Colonic mucosa (tissue), 4 donors: Measurements from ENCODE around the gene AP2M1. TPM values are rescaled to one million over a fixed set of nuclear protein-coding genes. Genes with fewer than 3 reads are reported as not detected.

Source experiments
- DNase-seq: peaks from one replicate; pipeline ENCODE4 v3.0.0-alpha.2; 2020
- H3K27ac ChIP-seq: fragments of 200-600 bp; one replicate; pipeline ENCODE4 v1.8.0; 2021
- H3K27me3 ChIP-seq: fragments of 200-600 bp; one replicate; pipeline ENCODE4 v1.8.0; 2021
- H3K36me3 ChIP-seq: fragments of 200-600 bp; one replicate; pipeline ENCODE4 v1.8.0; 2021
- H3K4me1 ChIP-seq: fragments of 200-600 bp; one replicate; pipeline ENCODE4 v1.8.0; 2021; ENCODE audit warnings: mild to moderate bottlenecking
- H3K4me3 ChIP-seq: fragments of 200-600 bp; one replicate; pipeline ENCODE4 v1.8.0; 2021
- H3K9ac ChIP-seq, 2 donors: one replicate each; pipeline ENCODE4 v1.7.0; 2013; ENCODE audit warnings: control low read depth in 2 of 2, low read depth in 2 of 2, low read length in 2 of 2
- H3K9me3 ChIP-seq: fragments of 200-600 bp; one replicate; pipeline ENCODE4 v1.8.0; 2021
- intact Hi-C: fragments of 100-400 bp; cut with DNase I; formaldehyde crosslinking; loops from one replicate; pipeline ENCODE4 v1.14.1; 2022
- total RNA-seq, 2 donors: library from RNA; stranded (reverse); fragmentation: NEBNext Ultra II Directional in 1 of 2; extraction: Animal tissue kit (Norgen Biotek cat#: 25700) in 1 of 2; gene quantifications; one replicate each; pipeline ENCODE4 v1.2.1, GENCODE V29; 2021
- TF ChIP-seq, protein P1 (sequence below): fragments of 200-600 bp; IDR thresholded peaks from one replicate; pipeline ENCODE4 v1.8.0; 2022; ENCODE audit warnings: antibody characterized with exemption, mild to moderate bottlenecking
- donor health status: healthy.
- donor health status: DM: no; HTN: no; CAD: no.
- donor health status: DM: no; HTN: no; CAD: no.

AP2M1 gene
- total RNA-seq, 2 donors from 2014 or later: 206 to 255 TPM

DNA sequence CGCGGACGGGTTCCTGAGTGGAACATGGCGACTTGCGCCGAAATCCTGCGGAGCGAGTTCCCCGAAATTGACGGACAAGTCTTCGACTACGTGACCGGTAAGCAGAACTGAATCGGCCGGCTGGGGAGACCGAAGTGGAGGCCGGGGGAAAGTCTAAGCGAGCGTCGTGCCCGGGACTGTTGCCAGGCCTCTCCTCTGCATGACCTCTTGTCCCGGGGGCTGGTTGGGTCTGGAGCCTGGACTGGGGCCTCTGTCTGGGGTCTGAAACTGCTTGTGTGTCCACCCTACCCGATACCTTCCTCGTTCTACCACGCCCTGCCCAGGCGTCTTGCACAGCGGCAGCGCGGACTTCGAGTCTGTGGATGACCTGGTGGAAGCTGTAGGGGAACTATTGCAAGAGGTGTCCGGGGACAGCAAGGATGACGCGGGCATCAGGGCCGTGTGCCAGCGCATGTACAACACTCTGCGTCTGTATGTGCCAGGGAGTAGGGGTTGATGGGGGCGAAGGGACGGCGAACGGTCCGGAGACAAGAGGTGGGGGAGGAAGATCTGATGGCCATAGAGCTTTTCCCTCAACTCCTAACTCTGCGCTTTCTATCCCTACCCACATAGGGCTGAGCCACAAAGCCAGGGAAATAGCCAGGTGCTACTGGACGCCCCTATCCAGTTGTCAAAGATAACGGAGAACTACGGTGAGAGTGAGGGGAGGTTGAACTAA, 11.7 kb downstream of the AP2M1 start, which contains the start of gene ABCF3:
ABCF3 (plus strand) TSS at position 16 of the 718 bp plus-strand sequence; CDS start at position 25, 9 bp downstream.
- peaks cover 8% of the 10 kb centered on the region for H3K4me1 ChIP-seq
- DNase-seq: peak; percentile 63
- no peaks in the 10 kb centered on the region for H3K27me3 ChIP-seq
- H3K27ac ChIP-seq: peak within 1 kb of the TSS; percentile 66
- intact Hi-C loops: no loop called here
- peak within 1 kb of the TSS; percentile 66 for H3K4me3 ChIP-seq
- peak within 1 kb of the TSS; percentile 90 to 94 for H3K9ac ChIP-seq
- TF ChIP-seq, protein P1, sequence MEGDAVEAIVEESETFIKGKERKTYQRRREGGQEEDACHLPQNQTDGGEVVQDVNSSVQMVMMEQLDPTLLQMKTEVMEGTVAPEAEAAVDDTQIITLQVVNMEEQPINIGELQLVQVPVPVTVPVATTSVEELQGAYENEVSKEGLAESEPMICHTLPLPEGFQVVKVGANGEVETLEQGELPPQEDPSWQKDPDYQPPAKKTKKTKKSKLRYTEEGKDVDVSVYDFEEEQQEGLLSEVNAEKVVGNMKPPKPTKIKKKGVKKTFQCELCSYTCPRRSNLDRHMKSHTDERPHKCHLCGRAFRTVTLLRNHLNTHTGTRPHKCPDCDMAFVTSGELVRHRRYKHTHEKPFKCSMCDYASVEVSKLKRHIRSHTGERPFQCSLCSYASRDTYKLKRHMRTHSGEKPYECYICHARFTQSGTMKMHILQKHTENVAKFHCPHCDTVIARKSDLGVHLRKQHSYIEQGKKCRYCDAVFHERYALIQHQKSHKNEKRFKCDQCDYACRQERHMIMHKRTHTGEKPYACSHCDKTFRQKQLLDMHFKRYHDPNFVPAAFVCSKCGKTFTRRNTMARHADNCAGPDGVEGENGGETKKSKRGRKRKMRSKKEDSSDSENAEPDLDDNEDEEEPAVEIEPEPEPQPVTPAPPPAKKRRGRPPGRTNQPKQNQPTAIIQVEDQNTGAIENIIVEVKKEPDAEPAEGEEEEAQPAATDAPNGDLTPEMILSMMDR: no peak
- H3K9me3 ChIP-seq: no peaks in the 10 kb centered on the region
- peaks cover 24% of the 10 kb centered on the region for H3K36me3 ChIP-seq

GRCh38 chr3:184186902-184187207, 12.2 kb downstream of the AP2M1 start:
- DNase-seq: peak; percentile 17
- peaks cover 8% of the 10 kb centered on the region for H3K4me1 ChIP-seq
- peak overlapping the region; percentile 66 for H3K27ac ChIP-seq
- H3K9me3 ChIP-seq: no peaks in the 10 kb centered on the region
- TF ChIP-seq, protein P1: no peak
- H3K27me3 ChIP-seq: no peaks in the 10 kb centered on the region
- H3K4me3 ChIP-seq: peak overlapping the region; percentile 66
- H3K36me3 ChIP-seq: peaks cover 19% of the 10 kb centered on the region
- intact Hi-C loops: no loop called here
- peak overlapping the region; percentile 90 to 94 for H3K9ac ChIP-seq

DNA sequence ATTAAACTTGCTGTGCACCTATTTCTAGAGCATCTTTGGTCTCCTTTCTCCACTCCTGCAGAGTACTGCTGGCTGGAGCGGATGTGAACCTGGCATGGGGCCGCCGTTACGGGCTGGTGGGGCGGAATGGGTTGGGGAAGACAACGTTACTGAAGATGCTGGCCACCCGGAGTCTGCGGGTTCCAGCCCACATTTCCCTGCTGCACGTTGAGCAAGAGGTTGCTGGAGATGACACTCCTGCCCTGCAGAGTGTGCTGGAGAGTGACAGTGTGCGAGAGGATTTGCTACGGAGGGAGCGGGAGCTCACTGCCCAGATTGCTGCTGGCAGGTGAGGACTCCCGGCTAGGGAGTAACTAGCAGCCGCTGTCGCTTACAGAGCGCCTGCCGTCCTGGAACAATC, 13.4 kb downstream of the AP2M1 start:
- Histone ChIP-seq H3K4me1 (peaks cover 8% of the 10 kb centered on the region), H3K27me3 (no peaks in the 10 kb centered on the region), H3K9me3 (no peaks in the 10 kb centered on the region), H3K27ac (no peak overlapping the region), H3K9ac (no peak overlapping the region), H3K4me3 (no peak overlapping the region), H3K36me3 (peaks cover 22% of the 10 kb centered on the region)
- intact Hi-C loops: no loop called here
- TF ChIP-seq, protein P1: no peak
- no peak for DNase-seq

DNA sequence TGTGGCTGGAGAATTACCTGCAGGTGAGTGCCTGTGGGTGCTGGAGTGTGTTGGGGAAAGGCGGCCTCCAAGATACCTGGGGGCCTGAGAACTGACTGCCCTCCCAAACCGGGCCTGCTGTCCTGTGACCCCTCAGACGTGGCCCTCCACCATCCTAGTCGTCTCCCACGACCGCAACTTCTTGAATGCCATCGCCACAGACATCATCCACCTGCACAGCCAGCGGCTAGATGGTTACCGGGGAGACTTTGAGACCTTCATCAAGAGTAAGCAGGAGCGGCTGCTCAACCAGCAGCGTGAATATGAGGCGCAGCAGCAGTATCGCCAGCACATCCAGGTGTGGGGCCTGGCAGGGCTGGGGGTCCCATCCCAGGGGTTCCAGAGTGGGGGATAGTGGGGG, 14.8 kb downstream of the AP2M1 start:
- Histone ChIP-seq H3K9ac (no peak overlapping the region), H3K27me3 (no peaks in the 10 kb centered on the region), H3K27ac (no peak overlapping the region), H3K36me3 (peaks cover 22% of the 10 kb centered on the region), H3K9me3 (no peaks in the 10 kb centered on the region), H3K4me1 (peaks cover 8% of the 10 kb centered on the region), H3K4me3 (no peak overlapping the region)
- TF ChIP-seq, protein P1: no peak
- DNase-seq: no peak
- intact Hi-C loops: no loop called here

- H3K9me3 ChIP-seq: no peaks in the 10 kb centered on the region
- no peak for DNase-seq
These were observed 18.2 kb downstream of the AP2M1 start for GRCh38 chr3:184192889-184193288.

More at GRCh38 chr3:184192889-184193288, 18.2 kb downstream of the AP2M1 start:
- H3K27me3 ChIP-seq: no peaks in the 10 kb centered on the region
- H3K4me3 ChIP-seq: no peak overlapping the region
- no peak overlapping the region for H3K27ac ChIP-seq
- peaks cover 22% of the 10 kb centered on the region for H3K36me3 ChIP-seq
- no peaks in the 10 kb centered on the region for H3K4me1 ChIP-seq
- TF ChIP-seq, protein P1: no peak
- intact Hi-C loops: no loop called here
- H3K9ac ChIP-seq: no peak overlapping the region
